Hypothalamus (tissue), 51 donors: Measurements from ENCODE around the gene DRGX.

Experiments
- DNase-seq, 51 donors: peaks; one replicate each; lab custom pipeline; 2025; lab: John Stamatoyannopoulos, UW

Gene DRGX

DNA sequence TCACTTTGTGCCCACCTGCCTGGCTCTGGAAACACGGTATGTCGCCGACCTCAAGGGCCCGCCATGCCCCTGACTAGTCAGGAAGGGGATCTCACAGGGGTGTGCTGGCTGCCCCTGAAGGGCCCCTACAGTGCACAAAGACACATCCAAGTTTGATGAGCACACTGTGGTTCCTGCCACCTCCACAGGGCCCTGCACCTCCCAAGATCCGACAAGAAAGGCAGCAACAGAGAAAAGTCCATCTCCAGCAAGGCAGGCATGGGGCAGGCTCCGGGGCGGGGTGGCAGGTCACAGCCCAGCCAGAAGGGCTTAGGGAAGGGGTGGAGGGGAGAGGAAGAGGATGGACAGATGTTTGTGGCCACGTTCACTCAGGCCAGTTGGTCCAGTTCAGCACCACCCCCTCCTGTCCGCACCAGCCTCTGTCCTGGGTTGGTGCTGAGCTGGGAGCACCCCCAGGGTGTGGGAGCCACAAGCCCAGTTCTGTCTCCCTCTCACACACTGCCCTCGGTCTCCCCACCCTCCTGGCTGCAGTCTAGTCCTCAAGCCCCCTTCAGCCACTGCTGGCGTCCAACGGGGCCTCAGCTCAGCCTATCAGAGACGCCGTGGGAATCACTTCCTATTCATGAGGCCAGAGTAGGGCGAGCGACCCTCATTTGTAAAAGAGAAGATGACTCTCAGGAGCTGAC lies 11.5 kb downstream of the DRGX start:
- DNase-seq: no peak

DNA sequence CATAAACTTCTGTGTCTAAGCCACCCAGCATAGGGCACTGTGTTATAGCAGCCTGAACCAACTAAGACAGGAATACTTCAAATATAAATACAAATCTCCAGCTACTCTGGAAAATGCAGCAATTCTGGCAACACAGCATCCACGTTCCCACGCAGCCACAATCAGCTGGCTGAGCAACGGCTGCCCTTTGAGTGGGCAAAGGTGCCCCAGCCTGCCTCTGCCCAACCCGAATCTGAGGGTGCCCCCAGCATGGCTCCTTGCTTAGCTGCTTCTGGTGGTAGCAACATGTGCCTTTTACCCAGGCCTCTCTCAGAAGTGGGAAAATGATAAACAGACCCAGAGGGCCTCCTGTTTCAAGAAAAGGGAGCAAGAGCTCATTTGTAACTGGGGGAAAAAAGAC lies 12.0 kb downstream of the DRGX start:
- no peak for DNase-seq

DNA sequence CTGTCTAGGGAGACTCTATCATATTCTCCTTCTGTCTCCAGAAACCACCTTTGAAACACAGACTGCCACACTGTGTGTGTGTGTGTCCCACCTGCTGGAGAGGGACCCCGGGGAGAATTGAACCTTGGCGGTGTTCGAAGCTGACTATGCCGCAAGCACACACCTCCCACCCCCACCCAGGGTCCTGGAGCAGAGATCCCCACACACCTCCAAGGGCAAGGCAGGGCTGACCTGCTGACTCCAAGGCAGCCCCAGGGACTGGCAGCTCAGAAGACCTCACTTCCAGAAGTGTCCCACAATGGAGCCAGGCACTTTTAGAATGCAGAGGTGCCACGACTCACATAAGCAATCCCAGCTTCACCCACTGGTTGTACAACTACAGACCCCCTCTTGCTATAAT lies 13.1 kb downstream of the DRGX start:
- DNase-seq: no peak

DNA sequence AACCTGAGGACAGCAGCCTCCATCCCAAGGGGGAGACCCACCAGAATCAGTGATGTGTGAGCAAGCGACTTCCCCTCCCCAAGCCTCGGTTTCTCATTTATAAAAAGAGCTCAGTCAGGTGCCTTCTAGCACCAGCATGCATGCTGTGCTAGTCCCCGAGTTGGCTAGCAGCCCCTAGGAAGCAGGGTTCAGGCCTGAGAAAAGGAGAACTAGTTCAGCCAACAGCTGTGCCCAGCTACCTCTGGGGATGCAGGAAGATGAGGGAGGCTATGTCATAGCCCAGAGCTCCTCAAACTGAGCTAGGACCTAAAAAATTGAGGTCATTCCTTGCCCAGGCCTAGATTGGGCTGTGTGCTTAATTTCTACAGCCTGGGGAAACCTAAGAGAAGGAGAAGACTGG lies 13.7 kb downstream of the DRGX start:
- no peak for DNase-seq

DNA sequence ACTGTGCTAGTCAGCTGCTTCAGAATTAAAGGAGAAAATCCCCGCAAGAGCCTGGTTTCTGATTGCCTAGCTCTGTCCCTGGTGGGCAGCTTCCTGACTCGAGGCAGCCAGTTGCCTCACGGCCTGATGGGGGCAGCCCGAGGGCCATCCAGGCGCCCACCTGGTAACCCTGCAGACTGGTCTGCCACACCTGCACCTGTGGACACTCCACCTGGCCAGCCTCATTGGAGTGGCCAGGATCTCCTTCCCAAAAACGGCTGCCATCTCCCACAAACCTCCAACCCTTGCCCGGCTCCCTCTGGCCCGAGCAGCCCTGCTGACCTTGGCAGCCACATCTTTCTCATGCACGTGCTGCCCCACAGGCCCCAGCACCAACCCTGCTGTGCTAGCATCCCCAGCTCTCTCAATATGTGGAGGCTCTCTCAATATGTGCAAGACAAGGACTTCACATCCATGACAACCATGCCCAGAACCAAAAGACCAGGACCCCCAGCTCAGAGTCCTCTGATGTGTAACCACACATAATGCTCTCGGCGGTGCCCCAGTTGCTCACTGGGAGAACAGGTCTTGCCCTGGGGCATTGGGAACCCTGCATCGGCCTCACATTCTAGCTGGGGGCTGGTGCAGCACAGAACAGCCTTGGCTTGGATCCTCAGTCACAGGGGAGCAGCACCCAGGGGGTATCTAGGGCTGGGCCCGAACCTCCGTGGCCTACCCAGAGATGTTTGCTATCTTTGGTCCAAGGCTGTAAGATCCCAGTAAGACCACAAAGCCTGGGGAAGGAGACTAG lies 14.6 kb downstream of the DRGX start:
- DNase-seq: no peak

DNA sequence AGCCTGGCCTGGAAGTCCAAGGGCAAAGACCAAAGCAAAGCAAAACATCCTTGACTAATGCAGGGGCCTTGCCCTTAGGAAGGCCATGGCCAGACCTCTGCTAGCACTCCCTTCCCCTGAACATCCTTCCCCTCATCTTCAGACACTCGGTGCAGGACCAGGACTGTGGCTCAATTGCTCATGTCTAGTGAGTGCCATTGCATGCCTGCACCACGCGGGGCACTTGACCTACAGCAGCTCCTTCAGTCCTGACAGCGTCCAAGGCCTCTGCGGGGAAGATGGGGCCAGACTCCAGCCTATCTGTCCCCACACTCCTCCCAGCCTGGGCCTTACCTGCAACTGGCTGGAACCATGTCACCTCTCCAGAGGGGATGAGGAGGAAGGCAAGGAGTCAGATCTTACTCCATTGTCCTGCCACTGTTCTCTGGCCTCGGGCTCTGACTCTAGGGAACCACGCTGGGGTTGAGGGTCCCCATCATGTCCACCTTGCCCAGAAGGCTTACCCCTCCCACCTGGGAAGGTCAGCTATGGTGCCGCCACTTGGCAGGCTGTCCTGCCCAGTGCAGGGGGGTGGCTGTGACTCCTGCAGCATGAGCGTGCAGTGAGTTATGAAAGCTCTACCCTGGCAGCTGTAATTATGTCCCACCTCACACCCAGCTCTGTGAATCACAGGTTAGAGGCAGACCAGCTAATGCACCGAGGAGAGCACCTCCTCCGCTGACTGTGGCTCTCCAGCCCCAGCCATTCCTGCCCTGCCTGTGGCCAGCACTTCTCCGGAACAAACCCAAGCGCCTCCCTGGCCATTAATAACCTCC lies 16.1 kb downstream of the DRGX start:
- no peak for DNase-seq

DNA sequence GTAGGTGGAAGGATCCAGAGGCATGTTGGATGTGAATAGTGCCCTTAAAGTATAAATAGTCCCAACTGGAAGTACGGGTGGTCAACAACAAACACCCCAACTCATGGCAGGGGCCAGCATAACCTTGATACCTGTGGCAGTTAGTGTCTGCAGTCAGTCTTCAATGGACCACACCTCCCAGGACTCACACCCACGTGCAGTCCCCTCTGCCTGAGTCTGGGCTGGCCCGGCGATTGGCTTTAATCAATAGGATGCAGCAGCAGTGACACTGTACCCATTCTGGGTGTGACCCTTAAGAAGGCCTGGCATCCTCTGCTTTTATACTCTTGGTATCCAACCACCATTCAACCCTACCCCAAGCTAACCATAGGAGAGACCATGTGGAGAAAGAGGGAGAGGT lies 18.6 kb downstream of the DRGX start:
- DNase-seq: no peak

DNA sequence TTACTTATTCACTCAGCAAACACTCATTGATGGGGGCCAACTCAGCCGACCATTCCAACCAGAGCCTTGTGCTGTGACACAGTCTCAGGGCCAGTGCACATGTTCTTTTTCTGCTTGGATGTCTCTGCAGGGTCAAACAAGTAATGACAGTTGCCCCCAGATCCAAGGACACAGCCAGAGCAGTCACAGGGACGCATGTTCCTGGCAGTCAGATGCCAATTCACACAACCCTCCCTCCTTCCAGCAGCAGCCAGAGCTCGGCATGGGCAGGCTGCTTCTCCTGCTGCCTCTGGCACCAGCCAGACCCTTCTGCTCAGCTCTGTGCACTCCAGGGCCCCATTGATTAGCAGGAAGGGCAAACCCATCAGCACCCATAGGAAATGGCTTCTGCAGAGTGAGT lies 20.3 kb downstream of the DRGX start:
- no peak for DNase-seq

DNA sequence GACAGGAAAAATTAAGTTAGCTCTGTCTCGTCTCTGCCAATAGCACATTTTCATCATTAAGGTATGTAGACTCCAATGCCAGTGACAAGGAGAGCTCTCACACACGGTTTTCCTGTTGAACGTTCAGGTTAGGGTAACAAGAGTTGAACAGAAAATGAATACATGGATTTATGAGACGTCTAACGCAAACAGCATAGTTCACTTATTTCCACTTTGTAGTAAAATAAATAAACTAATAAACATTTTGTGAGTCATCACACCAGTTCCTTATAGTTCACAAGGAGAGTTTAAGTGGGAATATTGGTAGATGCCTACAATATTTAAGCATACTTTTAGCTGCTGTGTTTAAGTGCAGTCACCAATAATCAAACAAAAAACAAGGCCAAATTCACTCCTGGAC lies 21.1 kb downstream of the DRGX start:
- no peak for DNase-seq

DNA sequence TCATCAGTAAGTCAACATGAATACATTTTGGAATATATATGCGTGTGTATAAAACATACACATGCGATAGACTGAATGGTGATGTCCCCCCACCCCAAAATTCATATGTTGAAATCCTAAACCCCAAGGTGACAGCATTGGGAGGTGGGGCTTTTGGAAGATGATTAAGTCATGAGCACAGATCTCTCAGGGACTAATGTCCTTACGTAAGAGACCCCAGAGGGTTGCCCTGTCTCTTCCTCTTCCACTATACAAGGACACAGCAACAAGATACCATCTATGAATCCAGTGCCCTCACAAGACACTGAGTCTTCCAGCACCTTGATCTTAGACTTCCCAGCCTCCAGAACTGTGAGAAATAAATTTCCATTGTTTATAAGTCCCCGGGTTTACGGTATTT lies 22.5 kb downstream of the DRGX start:
- no peak for DNase-seq

DNA sequence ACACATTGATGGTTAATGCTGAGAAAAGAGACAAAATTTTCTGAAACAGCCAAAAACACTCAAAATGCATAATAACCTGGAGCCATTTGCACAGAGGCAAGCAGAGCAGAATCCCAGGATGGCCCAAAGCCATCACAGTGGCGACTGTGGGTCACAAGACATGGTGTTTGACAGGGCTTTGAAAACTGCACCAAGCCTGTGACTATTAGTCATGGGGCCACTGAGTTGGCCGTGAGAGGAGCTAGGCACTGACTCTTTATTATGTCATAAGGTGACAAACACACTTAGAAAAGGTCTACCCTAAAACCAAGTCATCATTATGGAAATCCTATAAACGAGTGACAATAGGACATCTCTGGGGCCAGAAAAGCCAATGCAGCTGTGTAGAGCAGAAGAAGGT lies 23.9 kb downstream of the DRGX start:
- DNase-seq: no peak

DNA sequence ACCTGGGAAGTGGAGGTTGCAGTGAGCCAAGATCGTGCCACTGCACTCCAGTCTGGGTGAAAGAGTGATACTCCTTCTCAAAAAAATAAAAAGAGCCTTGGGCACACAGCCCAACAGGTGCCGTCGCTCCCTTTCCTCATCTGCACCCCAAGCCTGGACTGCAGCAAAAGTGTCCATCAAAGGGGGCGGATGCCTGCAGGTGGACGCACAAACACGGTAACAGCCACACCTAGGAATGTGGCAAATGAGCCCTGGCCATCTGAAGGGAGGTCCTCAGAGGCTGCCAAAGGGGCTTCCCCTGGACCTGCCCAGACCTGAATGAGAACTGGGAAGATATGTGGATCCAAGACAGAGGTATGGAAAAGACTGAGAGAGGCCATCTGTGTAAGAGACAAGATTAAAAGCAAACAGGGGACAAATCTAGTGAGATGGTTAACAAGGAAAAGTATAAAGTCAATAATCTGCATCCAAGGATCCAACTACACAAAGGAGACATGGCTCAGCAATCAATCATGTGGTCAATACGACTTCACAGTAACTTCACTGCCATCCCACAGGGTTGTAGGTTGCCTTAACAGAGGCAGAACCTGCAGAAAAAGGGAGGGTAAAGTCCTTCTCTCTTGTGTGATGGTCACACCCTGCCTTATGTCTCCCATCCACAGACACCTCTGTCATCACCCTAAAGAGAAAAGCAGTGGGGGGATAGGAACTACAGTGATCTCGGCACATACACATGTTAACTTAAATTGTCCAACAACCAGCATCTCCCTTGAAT lies 25.4 kb downstream of the DRGX start:
- no peak for DNase-seq

DNA sequence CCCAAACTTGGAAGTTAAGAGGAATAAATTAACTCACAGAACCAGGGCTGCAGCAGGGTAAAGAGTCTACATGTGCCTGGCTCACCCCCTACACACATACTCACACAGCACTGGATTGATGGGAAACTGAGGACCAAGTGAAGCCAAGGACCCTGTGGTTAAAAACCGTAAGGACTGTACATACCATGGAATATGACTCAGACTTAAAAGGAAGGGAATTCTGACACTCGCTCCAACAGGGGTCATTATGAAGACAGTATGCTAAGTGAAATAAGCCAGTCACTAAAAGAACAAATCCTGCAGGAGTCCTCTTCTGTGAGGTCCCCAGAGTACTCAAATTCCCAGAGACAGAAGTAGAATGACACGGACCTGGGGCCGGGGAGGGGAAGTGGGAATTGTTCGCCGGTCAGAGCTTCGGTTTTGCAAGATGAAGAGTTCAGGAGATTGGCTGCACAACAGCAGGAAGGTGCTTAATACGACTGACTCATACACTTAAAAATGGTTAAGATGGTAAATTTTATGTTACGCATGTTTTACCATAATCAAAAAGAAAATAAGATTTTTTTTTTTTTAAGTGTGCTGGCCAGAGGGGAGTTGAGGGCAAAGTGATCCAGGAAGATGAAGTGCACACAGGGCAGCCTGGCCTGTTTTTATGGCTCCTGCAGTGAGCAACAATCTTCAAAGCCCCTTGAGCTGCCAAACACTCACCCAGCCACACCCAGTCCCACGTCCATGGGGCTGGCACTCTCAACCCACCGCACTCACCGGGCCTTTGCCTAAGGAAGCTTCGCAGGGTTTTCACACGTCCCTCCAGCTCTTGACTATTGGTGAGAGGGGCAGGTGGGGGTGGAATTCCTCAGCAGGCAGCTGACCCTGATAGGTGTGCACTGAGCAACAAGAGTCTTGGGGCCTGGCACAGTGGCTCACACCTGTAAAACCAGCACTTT lies 26.4 kb downstream of the DRGX start:
- DNase-seq: no peak

DNA sequence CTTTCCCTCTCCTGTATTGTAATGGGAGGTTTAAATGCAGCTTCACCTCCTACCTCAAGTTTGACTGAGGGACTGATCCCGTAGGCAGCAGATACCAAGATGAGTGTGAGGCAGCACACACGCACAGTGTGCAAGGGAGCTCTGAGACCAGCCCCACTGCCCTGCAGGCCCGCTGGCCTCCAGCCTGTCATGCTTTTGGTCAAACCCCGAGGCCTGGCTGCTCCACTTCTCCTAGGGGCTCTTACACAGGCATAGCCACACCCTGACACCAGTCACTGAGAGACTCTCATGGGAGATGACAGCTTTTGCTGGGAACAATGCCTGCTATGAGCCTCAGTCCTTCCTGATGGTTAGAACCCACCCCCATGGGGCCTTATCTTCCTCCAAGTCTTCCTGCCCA lies 27.6 kb downstream of the DRGX start:
- no peak for DNase-seq

DNA sequence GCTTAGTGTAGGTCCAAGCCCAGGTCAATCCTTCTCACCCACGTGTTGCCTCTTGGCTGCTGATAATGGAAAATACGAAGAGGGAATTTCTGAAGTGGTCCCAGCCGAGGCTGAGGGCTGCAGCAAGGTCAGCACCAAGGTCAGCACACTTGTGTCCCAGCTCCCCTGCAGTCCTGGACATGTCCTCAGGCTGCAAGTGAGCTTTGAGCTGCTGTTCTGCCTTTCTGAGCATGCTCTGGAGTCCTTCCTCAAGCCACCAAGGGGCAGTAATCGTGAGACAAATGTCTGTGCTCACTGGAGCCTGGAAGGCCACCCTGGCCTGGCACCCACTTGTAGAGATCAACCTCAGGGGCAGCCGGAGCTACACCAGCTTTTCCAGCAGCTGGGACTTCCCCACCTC lies 28.3 kb downstream of the DRGX start:
- DNase-seq: no peak

DNA sequence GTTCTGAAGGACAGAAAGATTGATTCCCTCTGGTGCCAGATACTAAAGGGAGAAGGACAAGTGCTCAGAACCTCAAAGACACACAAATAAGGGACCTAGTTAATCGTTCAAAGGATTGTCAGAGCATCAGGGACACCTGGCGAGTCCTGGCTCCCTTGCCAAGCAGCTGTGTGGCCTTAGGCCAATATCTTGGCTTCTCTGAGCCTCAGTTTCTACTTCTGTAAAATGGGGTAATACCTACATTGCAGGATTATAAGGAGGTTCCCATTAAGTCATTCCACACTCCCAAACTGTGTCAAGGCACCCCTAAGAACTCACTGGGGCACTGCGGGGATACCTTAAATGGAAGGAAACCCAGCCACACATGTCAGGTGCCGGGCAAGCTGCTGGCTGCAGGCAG lies 29.4 kb downstream of the DRGX start:
- no peak for DNase-seq

DNA sequence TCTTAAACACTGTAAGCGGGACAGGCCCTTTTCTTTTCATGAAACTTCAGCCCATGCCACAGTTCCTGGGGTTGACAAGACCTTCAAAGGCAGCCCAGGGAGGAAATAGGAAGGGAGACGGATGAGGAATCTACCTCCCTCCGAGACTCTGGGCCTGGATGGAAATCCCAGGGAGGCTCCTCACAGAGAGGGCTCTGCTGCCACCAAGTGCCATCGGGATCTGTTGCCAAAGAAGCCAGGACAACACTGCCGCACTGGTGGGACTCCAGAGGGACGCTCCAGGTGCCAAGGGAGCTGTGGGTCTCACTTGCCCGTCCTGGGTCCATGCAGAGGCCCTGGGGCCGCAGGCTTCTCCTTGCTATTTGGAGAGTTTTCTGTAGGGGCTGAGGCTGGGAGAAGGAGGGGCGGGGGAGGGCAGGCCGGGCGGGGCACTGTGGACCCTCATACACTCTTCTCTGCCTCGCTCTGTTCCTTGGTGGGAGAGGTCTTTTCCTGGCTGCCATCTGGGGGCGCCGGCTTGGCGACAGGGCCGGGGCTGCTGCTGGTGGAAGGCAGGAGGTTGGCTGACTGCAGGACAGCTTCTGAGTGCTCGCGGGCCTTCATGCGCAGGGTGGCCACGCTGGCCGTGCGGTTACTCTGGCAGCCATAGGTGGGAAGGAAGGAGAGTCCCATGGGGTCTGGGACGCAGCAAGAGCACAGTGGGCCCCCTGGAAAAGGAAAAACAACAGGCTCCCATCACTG lies 30.0 kb downstream of the DRGX start:
- no peak for DNase-seq

DNA sequence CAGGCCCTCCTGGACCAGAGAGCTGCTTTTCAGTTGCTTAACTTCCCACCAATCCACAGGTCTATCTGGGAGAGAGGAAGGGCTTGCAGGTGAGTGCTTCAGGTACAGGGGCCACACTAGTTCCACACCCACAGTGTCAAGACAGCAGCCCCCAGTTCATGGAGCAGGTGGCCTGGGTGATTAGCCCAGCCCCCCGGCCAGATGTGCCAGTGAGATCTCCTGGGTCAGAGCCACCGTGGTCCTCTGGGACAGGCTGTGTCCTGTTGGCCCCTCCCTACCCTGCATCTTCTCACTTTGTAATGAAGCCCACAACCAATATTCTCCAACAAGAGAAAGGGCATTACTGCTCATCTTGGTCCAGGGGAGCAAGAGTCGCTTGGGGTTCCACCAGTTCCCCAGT lies 30.6 kb downstream of the DRGX start:
- DNase-seq: no peak

DNA sequence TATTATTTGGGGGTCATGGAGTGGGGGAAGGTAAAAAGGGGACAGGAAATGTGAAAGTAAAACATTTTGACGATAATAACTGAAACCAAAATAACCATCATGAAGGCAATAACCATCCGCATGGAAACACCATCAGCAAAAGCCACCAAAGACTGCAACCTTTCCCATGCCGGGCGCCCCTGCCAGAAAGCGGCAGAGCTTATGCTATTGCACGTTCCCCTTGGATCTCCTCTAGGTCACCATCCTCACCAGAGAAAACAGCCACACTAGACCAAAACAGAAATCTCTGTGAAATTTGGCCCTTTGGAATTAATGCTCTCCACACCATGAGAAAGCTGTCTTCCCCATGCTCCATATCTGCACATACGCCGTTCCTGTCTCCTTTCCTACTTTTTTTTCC lies 31.1 kb downstream of the DRGX start:
- no peak for DNase-seq
